Smooth muscle cell of the coronary artery (primary cell): ENCODE measurements around the gene BUD13. TPM values are rescaled to one million over a fixed set of nuclear protein-coding genes. Genes with fewer than 3 reads are reported as not detected.

Source experiments
- total RNA-seq: library from RNA; depleted of rRNA; stranded (reverse); fragments of >200 nt; gene quantifications from 2 replicates; pipeline ENCODE4 v1.2.3, GENCODE V29; 2014; ENCODE audit warnings: low replicate concordance

The BUD13 gene, protein sequence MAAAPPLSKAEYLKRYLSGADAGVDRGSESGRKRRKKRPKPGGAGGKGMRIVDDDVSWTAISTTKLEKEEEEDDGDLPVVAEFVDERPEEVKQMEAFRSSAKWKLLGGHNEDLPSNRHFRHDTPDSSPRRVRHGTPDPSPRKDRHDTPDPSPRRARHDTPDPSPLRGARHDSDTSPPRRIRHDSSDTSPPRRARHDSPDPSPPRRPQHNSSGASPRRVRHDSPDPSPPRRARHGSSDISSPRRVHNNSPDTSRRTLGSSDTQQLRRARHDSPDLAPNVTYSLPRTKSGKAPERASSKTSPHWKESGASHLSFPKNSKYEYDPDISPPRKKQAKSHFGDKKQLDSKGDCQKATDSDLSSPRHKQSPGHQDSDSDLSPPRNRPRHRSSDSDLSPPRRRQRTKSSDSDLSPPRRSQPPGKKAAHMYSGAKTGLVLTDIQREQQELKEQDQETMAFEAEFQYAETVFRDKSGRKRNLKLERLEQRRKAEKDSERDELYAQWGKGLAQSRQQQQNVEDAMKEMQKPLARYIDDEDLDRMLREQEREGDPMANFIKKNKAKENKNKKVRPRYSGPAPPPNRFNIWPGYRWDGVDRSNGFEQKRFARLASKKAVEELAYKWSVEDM
- 9.0 and 13.2 TPM in 2 replicates for total RNA-seq

DNA sequence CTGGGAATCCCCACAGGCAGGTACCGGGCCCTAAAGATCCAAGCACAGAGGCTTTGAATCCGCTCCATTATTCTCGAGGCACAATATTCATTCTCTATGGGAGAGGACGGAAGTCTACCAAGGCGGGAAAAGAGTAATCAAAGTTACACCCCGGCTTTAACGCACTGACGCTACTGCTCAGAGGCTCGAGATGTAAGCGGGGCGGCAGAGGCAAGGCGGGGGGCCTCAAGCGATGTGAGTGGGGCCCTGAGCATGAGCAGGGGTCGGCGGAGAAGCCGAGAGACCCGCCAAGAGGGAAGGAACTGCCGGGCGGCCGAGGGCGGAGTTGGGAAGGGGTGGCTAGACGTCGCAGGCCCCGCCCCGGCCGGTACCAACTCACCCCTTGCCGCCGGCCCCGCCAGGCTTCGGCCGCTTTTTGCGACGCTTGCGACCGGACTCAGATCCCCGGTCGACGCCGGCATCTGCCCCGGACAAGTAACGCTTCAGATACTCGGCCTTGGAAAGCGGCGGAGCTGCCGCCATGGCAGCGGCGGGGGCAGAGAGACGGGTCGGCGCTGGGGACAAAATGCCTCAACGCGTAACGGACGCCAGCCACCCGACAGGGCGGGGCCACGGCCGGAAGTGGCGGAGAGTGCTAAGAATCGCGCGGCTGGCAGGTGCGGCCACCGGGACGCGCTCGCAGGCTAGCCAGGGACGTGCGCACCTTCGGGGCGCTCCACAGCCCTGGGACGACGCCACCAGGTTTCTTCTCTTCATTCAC, at the start of gene BUD13:
TSS of gene BUD13 (minus strand) at position 545 of the 760 bp plus-strand sequence. CDS start at position 522, 23 bp downstream.

DNA sequence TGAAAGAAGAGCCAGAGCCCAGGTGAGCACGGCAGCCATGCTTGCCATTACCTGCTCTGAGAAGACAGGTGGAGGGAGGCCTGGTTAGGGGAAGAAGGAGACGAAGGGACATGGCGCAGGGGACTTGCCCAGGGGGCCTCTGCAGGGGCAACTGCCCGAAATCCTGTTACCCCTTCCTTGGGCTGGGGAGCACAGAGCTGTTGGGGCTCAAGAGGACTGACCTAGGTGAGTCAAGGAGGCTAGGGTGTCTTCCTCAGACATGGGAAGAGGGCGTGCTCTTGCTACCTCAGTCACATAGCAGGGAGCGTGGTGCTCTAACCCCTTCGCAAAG, 19.0 kb upstream of the BUD13 start, which contains the start of gene APOA5:
TSS of gene APOA5 (minus strand) at position 67 of the 331 bp plus-strand sequence. CDS start at position 48, 19 bp downstream.

DNA sequence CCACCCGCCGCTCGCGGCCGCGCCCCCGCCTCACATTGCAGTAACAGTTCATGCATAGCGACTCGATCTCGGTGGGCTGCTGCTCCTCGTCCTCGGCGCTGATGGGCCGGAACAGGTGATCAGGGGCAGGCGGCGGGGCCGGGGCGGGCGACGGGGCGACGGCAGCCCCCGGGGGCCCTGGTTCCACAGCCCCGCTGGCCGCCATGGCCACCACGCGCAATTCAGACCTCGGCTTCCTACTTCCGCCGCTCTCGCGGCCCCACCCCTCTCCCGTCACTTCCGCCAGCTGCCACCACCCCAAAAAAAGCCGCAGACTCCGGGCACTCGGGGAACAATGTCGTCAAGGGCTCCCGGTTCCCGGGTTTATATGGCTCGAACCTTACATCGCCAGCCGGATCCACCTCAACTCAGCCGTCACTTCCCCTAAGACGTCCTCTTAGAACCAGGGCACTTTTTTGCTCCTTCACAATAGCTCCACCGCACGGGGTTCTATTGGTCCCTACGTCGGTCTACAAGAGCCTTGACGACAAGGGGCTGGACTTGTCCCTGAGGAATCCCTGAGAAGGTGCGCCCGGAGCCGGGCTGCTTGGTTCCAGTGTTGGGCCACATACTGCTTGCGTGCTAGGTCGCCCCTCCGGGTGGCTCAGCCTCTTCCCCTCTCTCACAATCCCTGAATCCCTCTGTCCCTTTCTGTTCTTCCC, 15.1 kb upstream of the BUD13 start, which contains the start of gene ZPR1:
TSS of gene ZPR1 (minus strand) at position 238 of the 701 bp plus-strand sequence. CDS start at position 205, 33 bp downstream.

Other genes starting within 250 kb of the BUD13 start
- gene ZPR1, start 15.0 kb upstream of the BUD13 start, total RNA-seq: 22.5 and 53.5 TPM in 2 replicates
- not detected in 2 replicates for gene APOA5, start 18.9 kb upstream of the BUD13 start, total RNA-seq
- gene APOA4, start 50.3 kb upstream of the BUD13 start, total RNA-seq: not detected in 2 replicates
- gene APOC3, start 56.9 kb upstream of the BUD13 start, total RNA-seq: not detected in 2 replicates
- 1.1 and 103 TPM in 2 replicates for gene APOA1, start 64.6 kb upstream of the BUD13 start, total RNA-seq